Stimulated activated CD8-positive, alpha-beta memory T cell treated with anti-CD3 and anti-CD28 coated beads, Interleukin-7, amount 100 ng/mL, for 4 hours (primary cell): ENCODE results near the gene DNAH6.
A peak's percentile ranks its signal among the peaks of the same experiment; 100 is the strongest.
"Not testable (repeated sequence)": the region's sequence is repeated elsewhere in the genome, so short reads cannot be mapped to it uniquely, and the experiment has no call there.

ENCODE experiments used
- DNase-seq, 2 donors: peaks; one replicate each; pipeline ENCODE4 v3.0.0-alpha.2; 2020; ENCODE audit warnings: low read depth in 2 of 2

DNAH6 gene

DNA sequence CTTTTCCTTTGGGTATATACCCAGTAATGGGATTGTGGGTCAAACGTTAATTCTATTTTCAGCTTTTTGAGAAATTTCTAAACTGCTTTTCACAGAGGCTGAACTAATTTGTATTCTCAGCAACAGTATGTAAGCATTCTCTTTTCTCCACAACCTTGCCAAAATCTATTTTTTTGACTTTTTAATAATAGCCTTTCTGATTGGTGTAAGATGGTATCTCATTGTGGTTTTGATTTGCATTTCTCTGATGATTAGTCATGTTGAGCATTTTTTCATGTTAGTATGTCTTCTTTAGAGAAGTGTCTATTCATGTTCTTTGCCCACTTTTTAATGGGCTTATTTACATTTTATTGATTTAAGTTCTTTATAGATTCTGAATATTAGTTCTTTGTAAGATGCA, 219.1 kb downstream of the DNAH6 start:
- DNase-seq, result no peak

DNA sequence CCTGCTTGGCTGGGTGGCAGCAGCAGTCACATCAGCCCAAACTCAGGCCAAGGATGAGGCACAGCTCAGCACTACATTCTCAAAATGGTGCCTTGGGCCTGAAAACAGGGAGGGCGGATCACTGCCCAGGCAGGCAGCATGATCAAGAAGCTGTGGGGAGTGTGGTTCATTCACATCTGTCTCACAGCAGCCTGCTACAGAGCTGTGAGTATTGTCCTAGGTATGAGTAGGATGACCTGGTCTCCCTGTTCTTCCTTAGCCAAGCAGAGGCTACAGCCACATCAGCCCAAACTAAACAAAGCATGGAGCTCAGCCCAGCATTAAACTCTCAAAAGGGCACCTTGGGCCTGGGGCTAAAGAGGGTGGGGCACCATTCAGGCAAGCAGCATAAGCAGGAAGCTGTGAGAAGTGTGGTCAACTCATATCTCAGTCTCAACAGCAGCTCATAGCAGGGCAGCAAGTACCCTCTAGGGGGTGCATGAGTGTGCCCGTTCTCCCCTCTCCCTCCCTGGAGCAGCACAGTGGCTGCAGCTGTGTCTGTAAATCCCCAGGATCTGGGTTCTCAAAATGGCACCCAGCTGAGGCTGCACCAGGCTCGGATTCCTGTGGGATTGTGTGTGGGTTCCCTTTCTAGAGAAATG, 225.0 kb downstream of the DNAH6 start:
- peak; percentile 9 to 24 for DNase-seq

DNA sequence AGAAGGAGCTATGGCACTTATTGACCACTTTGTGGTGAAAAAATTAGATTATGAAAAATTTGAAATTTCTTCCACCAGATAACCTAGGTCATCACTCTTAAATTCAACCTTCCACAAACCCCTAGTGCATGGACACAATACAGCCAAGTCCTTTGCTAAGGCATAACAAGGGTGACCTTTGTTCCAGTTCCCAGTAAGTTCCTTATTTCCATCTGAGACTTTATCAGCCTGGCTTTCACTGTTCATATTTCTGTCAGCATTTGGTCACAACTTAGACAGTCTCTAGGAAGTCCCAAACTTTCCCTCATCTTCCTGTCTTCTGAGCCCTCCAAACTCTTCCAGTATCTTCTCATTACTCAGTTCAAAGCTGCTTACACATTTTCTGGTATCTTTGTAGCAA, 232.0 kb downstream of the DNAH6 start:
- DNase-seq, result no peak

DNA sequence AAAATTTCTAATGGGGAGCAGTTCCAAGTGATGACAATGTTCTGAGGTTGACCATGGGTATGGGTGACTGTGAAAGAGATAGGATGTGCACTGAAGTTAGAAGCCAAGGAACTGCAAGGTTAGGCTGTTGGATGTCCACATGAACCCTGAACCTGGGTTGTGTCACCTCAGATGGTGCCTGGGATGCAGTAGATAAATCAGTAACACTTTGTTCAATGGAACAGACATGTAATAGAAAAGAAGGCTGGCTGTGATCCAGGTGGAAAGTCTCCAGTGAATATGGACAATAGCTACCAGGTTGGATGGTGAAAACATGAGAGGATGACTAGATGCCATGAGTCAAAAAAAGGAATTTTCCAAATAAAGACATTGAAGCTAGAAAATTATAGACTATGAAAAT, 233.1 kb downstream of the DNAH6 start:
- no peak for DNase-seq

DNA sequence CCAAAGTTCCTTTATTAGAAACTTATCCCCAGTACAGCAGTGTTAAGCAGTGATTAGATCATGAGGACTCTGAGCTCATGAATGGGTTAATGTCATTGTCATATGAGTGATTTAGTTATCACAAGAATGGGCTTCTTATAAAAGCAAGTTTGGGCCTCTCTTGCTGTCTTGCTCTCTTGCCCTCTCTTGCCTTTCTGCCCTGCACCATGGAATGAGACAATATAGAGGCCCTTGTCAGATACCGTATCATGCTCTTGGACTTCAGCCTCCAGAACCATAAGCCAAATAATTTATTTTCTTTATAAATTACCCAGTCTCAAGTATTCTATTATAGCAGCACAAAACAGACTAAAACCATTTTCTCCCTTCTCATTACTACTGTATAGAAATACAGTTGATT, 238.8 kb downstream of the DNAH6 start:
- no peak for DNase-seq

DNA sequence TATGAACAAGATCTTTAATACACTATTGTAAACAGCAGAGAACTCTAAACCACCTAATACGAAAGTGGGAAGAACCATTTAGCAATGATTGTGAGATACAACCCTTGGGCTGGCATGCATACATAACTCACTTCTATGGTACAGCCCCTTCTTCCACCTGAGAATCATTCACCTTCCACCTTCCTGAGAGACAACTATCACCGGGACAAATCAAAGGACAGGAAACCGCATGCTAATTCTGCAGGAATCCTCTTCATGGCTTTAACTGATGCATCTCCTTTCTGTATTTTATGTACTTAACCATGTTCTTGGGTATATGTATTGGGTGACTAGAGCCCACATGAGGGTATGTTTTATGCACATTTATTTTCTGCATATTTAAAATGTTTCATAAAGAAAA, 241.3 kb downstream of the DNAH6 start:
- no peak for DNase-seq

DNA sequence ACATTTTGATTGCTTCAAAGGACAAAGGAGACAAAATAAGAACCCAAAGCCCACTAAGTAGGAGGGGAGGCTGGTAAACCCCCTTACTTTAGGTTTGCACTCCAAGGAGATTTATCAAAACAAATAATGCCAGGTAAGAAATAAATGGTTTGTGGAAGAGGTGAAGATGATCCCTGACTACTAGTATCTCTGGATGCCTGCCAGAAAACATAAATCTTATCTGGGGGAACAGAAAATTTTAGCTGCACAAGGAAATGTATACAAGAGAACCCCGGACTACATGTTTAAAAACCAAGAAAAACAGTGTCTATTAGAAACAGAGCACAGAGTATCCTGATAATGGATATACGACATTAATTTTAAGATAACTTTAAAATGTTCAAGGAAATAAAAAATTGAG, 250.5 kb downstream of the DNAH6 start:
- no peak for DNase-seq

DNA sequence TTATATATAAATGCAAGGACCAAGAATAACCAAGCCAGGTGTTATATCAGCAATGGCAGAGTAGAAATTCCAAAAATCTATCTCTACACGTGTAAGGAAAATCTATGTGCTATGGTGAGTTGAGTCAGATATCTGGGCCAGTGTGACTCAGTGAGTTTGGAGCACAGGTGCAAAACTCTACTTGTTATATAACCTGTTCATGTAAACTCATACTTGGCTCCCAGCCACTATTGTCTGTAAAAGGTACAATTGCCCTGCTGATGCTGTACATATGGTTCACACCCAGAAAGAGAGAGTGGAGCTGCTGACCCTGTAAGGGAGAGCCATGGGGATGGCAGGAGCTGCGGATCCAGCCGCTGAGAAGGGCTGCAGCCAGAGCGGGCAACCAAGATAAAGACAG, 252.5 kb downstream of the DNAH6 start:
- no peak for DNase-seq

DNA sequence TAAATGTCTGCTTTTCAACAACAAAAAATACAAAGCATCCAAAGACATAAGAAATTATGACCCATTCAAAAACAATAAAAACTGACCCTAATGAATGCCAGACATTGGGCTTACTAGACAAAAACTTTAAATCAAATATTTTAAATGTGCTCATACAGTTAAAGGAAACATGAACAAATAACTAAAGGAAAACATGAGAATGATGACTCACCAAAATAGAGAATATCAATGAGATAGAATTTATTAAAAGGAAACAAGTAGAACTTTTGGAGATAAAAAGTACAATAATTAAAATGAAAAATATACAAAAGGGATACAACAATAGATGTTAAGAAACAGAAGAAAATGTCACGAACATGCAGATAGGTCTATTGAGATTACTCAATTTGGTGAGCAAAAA, 254.0 kb downstream of the DNAH6 start:
- no peak for DNase-seq

DNA sequence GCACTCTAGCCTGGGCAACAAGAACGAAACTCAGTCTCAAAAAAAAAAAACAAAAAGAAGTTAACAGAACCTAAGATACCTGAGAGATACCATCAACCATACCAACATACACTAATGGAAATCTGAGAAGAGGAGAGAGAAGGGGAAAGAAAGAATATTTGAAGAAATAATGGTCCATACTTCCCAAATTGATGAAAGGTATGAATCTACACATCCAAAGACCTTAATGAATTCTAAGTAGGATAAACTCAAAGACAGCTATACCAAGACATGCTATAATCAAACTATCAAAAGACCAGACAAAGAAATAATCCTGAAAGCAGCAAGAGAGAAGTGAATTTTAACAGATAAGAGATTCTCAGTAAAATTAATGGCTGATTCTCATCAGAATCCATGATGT, 255.0 kb downstream of the DNAH6 start:
- no peak for DNase-seq

DNA sequence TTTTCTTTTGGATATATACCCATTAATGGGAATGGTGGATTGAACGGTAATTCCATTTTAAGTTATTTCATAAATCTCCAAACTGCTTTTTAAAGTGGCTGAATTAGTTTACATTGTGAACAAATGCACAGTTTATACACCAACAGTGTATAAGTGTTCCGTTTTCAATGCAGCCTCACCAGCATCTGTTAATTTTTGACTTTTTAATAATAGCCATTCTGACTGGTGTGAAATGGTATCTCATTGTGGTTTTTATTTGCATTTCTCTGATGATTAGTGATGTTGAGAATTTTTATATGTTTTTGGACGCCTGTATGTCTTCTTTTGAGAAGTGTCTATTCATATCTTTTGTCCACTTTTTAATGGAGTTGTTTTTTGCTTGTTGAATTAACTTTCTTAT, 257.3 kb downstream of the DNAH6 start:
- DNase-seq, result not testable (repeated sequence)

DNA sequence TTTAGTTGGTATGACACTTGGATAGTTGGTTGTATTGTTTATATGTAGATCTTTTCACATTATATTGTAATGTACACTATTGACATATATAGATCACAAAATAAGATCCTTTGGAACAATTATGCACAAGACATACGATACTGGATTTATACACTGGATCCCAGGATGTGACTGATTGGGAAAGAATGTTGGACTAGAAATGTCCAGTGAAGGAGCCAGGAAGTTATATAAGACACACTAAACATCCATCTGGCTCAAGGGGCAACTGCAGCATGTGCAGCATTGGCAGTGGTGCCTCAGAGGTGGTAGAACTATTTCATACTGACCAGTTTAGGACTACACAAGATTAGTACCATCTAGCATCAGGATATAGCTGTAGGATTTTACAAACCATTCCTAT, 259.7 kb downstream of the DNAH6 start:
- no peak for DNase-seq

DNA sequence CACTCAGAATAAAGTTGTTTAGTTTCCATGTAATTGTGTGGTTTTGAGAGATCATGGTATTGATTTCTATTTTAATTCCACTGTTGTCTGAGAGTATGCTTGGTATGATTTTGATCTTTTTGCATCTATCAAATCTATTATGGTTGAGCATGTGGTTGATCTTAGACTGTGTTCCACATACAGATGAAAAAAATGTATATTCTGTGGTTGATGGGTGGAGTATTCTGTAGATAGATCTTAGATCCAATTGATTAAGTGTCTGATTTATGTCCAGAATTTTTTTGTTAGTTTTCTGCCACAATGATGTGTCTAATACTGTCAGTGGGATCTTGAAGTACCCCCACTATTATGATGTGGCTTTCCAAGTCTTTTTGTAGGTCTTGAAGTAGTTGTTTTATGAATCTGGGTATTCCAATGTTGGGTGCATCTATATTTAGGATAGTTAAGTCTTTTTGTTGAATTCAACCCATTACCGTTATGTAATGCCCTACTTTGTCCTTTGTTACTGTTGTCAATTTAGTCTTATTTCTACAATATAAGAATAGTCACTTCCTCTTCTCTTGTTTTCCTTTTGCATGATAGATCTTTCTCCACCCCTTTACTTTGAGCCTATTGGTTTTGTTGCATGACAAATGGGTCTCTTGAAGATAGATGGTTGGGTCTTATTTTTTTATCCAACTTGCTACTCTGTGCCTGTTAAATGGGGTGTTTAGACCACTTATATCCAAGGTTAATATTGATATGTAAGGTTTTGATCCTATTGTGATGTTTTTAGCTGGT, 262.8 kb downstream of the DNAH6 start:
- no peak for DNase-seq

DNA sequence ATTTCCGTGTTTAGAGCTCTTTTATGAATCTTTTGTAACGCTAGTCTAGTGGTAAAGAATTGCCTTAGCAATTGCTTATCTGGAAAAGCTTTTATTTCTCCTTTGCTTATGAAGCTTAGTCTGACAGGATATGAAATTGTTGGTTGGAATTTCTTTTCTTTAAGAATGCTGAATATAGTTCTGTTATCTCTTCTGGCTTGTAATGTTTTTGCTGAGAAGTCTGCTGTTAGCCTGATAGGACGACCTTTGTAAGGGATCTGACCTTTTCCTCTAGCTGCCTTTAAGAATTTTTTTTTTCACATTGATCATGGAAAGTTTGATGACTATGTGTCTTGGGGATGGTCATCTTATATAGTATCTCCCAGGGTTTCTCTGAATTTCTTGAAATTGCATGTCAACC, 263.5 kb downstream of the DNAH6 start:
- DNase-seq, result no peak

DNA sequence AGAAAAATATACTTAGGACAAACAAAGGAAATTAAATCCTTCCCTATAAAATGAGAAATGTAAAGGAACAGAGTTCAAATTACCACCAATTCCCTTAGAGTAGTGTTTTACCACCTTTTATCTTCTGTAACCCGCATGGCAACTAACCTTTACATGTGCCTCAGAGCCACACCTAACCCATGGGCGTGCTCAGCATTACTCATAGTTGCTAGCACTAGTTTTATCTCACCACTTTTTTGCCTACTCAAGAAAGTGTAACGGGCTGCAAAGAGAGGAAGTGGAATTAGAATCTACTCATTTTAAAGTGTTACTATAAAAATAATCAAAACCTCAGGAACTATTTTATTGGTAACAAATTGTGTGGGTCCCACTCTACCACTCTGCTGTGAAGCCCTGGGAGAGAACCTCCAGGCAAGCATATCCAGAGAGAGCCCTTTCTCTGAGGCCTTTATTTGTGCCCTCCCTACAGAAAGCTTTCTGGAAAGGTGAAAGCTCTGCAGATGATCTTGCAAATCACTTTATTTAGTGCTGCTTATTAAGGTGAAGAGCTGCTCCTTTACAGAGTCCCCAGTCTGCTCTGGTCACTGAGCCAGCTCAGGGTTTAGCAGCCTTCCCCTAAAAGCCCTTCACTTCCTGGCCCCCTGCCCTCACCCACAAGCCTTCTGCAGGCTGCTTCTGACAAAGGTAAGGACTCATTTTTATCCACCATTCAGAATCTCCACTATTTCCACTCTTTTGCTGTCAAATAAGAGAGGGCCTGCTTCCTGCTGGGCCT, 265.8 kb downstream of the DNAH6 start:
- peak; percentile 58 to 59 for DNase-seq

DNA sequence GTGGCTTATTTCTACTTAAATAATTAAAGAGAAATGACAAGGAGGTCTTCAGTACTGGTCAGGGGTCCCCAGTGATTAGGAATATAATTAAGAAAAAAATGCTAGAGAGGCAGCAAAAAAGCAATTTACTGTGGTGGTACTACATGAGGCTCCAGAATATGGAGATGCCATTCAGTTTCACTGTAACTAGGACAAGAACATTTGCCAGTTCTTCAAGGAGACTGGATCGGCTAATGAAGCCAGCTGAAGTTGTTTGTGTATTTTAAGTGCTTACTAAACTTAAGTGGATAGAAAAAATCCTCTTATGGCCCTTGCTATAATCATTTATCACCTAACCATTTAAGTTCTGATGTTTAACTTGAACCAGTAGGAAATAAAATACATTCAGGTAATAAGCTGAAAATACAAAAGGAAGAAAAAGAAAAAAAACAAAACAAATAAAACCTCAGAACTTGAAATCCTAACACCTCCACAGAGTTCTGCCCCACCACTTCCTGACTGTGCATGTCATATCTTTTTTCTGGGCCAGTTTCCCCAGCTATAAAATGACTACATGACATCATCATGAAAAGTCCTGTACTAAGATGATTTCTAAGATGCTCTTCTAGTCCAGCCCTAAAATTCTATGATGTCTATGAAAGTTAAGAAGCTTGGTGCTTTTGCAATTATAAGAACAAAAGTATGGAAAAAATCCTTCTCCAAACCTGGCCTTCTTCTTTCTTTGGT, 266.6 kb downstream of the DNAH6 start:
- peak; percentile 24 to 41 for DNase-seq

DNA sequence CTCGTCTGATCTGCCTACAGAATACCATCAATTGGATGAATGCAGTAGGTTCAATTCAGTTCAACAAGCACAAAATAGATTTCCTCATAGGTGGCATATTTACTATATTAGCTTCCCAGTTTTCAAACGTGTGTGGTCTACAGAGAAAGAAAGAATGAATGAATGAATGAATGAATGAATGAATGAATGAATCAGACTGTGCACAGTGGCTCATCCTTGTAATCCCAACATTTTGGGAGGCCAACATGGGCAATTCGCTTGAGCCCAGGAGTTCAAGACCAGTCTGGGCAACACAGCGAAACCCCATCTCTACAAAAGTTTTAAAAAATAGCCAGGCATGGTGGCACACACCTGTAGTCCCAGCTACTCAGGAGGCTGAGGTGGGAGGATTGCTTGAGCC, 269.7 kb downstream of the DNAH6 start:
- DNase-seq, result no peak

DNA sequence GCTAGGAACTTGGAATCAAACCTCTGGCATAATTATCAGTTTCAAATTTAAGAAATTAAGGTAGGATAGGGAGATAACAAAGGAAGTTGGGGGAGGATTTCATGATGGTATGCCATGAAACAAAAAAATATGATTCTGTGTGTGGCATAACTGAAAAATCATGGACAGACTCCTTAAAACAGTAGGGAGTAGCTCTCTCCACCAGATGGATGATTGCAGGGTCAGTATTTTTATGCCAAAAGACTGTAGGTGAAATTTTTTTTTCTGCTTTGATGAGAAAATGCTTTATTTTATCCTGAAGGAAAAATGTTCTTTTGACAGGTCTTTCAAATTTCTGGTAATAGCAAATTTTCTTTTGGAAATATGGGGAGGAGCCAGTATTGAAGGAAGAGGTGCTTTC, 270.3 kb downstream of the DNAH6 start:
- DNase-seq, result no peak

DNA sequence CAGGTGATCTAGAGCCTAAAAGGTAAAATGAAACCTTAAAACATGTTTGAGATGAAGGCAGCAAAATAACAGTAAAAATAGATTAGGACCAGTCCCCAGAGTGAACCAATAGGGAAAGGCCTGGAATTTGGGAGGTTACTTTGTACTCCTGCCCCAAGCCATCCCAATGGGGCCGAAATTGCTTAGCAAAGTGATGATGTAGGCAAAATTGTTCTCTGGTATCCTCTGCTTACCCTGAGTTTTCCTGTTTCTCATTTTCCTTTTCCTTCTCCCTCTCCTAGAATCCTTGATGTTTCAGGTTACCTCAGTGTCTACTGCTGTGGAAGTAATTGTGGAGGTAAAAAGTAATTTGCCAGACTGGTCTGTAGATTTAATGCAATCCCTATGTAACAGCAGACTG, 271.7 kb downstream of the DNAH6 start:
- DNase-seq, result no peak

DNA sequence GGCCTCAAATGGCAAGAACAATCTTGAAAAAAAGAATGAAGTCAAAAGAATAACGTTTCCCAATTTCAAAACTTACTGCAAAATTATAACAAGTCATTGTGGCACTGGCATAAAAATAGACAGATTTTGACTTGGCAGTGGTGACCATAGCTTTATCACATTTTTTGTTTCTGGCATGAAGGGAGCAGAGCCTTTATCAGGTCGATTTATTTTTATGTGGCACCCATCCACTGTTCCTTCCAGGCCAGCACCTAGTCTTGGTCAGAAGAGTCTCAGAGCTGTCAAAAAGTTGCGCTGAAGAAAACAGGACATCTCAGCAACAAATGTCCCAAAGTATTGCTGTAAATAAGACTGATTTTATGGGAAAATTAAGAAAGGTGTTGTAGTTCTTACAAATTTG, 272.2 kb downstream of the DNAH6 start:
- DNase-seq, result no peak

DNA sequence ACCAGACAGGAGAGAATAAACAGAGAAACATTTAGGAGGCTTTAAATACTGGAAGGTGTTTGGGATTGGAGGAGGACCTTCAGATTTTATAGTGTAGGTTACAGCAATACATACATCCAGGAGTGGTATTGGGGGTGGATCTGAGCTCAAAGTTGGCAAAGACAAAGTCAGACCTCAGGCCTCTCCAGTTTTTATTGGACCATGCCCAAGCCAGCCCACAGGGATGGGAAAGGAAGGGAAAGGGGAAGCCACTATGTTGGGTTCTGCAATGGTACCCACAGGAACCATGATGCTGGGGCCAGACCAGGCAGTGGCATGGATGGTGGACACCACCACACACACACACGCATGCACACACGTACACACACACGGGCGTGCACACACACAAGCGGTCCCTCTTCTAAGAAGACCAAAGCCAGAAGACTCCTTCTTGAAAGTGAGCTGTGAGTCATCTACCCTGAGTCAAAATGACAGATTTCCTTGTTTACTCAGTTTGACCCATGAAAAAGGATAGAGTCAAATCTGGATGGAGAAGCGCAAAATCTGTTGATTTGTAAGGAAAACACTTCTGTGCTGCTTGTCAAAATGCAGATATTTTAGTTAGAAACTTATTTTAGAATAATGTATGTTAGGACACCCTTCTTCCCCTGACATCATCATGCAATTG, 276.7 kb downstream of the DNAH6 start:
- DNase-seq, result no peak

DNA sequence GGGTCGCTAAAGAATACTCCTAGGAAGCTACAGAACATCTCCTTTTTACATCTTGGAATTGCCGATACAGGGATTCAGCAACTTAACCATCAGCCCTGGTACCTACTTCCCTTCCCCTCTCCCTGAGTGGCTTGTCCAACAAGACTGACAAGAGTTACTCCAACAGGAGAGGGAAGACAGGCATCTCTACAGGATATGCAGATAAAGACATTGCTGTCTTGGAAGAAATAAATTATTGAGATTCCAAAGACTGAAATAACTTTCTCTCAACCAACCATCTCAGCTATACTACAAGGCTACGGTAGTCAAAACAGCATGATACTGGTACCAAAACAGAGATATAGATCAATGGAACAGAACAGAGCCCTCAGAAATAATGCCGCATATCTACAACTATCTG, 277.3 kb downstream of the DNAH6 start:
- no peak for DNase-seq
